Sigmoid colon (tissue), 7 donors: ENCODE data around the gene LIM2. TPM values are rescaled to one million over a fixed set of nuclear protein-coding genes. Genes with fewer than 3 reads are reported as not detected.
A peak's percentile ranks its signal among the peaks of the same experiment; 100 is the strongest.

Experiments used
- DNase-seq: peaks from one replicate; pipeline ENCODE4 v3.0.0-alpha.2; 2019
- H3K27ac ChIP-seq, 4 donors: fragments of 200-600 bp; sonication (generic); one replicate each; pipeline ENCODE4 v1.5.1; 2016 to 2019; ENCODE audit warnings: mild to moderate bottlenecking in 1 of 4
- H3K27me3 ChIP-seq, 3 donors: fragments of 200-600 bp; sonication (generic); one replicate each; pipeline ENCODE4 v1.5.1; 2019; ENCODE audit warnings: mild to moderate bottlenecking in 1 of 3
- H3K36me3 ChIP-seq, 4 donors: fragments of 200-600 bp; sonication (generic); one replicate each; pipeline ENCODE4 v1.5.1; 2016 to 2019
- H3K4me1 ChIP-seq, 4 donors: fragments of 200-600 bp; sonication (generic); one replicate each; pipeline ENCODE4 v1.5.1; 2017 to 2019
- H3K4me3 ChIP-seq, 4 donors: fragments of 200-600 bp; sonication (generic); one replicate each; pipeline ENCODE4 v1.5.1; 2017 to 2019; ENCODE audit warnings: mild to moderate bottlenecking in 2 of 4, moderate library complexity in 1 of 4
- H3K9me3 ChIP-seq, 4 donors: fragments of 200-600 bp in 3 of 4; sonication (generic) in 3 of 4; one replicate each; pipeline versions ENCODE4 v1.5.1 to v1.6.1; 2013 to 2019
- CTCF ChIP-seq, 4 experiments: fragments of 450-650 bp in 3 of 4; fragments of 200-600 bp in 1 of 4; IDR thresholded peaks; one replicate each; pipeline ENCODE4 v1.5.1; 2016 to 2019; ENCODE audit warnings: antibody characterized with exemption in 4 of 4, mild to moderate bottlenecking in 3 of 4, moderate library complexity in 2 of 4
- EP300 ChIP-seq, 4 donors: sonication (generic); formaldehyde crosslinking; IDR thresholded peaks; one replicate each; pipeline ENCODE4 v1.6.1; 2017; ENCODE audit warnings: antibody characterized with exemption in 4 of 4
- POLR2A ChIP-seq, 2 donors: fragments of 450-650 bp; IDR thresholded peaks; one replicate each; pipeline ENCODE4 v1.6.1; 2016; ENCODE audit warnings: antibody characterized with exemption in 2 of 2, mild to moderate bottlenecking in 2 of 2, moderate library complexity in 2 of 2
- POLR2AphosphoS5 ChIP-seq, 4 donors: sonication (generic); formaldehyde crosslinking; IDR thresholded peaks; one replicate each; pipeline ENCODE4 v1.6.1; 2017; ENCODE audit warnings: antibody characterized with exemption in 4 of 4
- WGBS, 2 donors: extraction: QIAGEN DNeasy Blood & Tissue Kit; methylation state at CpG; one replicate each; pipeline ENCODE4 v1.1.7; 2013; 5-methylcytosine and 5-hydroxymethylcytosine counted together
- intact Hi-C: fragments of 100-400 bp; cut with DNase I; formaldehyde crosslinking; loops from one replicate; pipeline ENCODE4 v1.15.1; 2023
- polyA plus RNA-seq, 3 donors: library from polyadenylated mRNA; stranded (reverse); fragments of 200-250 nt; gene quantifications; one replicate each; pipeline ENCODE4 v1.2.3, GENCODE V29; 2013
- total RNA-seq, 4 donors: library from RNA; depleted of rRNA; stranded (reverse); fragments of >200 nt; gene quantifications; one replicate each; pipeline ENCODE4 v1.1.0, GENCODE V29; 2016
- donor health status: healthy with polysubstance abuse.
- donor health status: Bipolar disorder and iron deficiency.
- donor health status: healthy.

Gene LIM2
- total and polyA plus RNA-seq, 7 donors = not detected

DNA sequence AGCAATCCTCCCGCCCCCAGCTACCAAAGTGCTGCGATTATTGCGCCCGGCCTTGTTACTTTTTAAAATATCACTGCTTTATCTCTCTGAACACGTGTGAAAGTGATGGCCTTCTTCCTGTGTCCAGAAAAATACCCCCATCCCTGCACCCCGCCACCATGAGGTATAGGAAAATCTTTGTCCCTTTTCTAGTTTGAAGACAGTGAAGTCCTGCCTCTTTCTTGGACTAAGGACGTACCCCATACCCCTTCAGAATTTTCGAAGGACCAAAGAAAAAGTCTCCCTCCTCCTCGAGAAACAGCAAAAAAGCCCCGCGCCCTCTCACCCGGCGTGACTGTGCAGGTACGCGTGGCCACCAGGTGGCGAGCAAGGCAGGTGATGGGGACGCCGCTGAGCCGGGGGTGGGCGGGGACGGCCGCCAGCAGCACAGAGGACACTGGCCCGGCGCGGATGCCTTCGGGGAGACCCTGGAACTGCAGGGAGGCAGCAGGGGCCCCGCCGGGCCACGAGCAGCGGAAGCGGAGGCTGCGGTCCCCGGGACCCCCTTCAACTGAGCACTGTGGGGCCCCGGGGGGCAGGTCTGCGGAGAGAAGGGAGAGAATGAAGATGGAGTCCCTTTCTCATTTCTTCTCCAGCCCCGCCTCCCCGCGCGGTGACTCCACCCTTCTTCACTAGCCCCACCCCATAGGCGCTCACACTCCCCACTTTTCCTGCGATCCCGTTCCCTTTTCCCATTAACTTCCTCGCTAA, 49.0 kb downstream of the LIM2 start:
- H3K27me3 ChIP-seq = no peaks in the 10 kb centered on the region
- peak overlapping the region; percentile 69 to 92 (median 74) for H3K27ac ChIP-seq
- TF ChIP-seq EP300 (IDR thresholded peaks at IDR 0.05) (no peak), CTCF (IDR thresholded peaks at IDR 0.05) (peak; percentile 77 to 87 (median 80))
- peak; percentile 91 for DNase-seq
- peak overlapping the region; percentile 43 to 64 (median 56) for H3K4me3 ChIP-seq
- WGBS, 2 donors = 3% methylated on average over 43 of the region's 43 CpGs
- intact Hi-C loops = loop anchor here (1.0 to 5.0 kb wide), 4 partner anchors 56 to 549 kb away; partner anchors contain the start of genes ZNF175 and ZNF577
- peaks cover 0 to 25% (median 18%) of the 10 kb centered on the region in 4 donors for H3K4me1 ChIP-seq
- no peaks in the 10 kb centered on the region for H3K9me3 ChIP-seq
- H3K36me3 ChIP-seq = no peaks in the 10 kb centered on the region

DNA sequence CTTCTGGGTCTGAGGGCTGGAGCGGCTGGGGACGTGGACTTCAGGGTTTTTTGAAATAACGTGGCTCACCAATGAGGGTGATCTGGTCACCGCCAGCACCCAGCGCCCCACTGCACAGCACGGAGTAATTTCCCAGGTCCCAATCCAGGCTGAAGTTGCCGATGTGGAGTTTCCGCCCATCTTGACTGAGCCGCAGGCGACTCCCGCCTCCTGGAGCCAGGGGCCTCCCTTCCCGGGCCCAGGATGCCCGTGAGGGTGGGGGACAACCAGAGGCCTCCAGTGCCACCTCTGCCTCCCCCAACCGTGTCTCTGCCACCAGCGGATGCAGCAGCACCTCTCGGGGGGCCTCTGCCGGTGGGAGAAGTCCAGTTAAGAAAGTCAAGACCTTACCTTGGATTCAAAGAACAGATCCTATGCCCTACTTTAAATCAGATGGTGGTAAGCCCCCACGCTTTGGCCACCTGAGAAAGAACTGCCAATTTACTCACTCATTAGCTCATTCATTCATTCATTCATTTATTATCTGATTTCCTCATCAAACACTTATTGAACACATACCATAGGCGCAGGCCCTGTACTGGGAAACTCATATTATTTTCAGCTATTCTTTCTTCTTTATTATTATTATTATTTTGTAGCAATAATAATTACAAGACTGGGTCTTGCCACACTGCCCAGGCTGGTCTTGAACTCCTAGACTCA, 49.8 kb downstream of the LIM2 start:
- no peak overlapping the region for H3K4me3 ChIP-seq

DNA sequence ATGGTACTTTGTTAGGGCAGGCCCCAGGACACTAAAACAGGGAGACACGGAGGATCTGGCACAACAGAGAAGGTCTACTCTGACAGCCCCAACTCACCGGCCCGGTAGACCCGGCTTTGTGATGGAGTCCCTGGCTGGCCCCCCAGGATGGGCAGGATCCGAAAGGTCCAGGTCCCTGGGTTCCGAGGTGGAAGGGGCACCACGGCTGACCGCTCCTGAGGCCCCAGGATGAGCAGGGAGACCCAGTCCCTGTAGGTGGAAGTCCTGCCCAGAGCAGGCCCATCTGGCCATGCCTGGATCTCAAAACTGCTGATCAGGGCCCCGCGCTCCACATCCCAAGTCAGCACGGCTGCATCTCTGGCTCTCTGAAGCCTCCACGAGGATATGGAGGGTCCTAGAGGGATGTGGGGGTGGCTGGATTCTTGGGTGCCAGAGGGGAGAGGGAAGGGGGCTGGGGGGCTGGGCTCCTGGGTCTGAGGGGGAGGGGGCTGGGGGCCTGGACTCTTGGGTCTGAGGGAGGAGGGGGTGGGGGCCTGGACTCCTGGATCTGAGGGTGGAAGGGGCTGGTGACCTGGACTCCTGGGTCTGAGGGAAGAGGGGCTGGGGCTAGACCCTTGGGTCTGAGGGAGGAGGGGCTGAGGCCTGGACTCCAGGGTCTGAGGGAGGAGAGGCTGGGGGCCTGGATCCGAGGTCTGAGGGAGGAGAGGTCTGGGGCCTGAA, 50.5 kb downstream of the LIM2 start:
- no peak overlapping the region for H3K4me3 ChIP-seq
- no peak overlapping the region for H3K27ac ChIP-seq
- 96 to 97% methylated on average over 13 of the region's 13 CpGs for WGBS, 2 donors
- no peak for TF ChIP-seq CTCF (IDR thresholded peaks at IDR 0.05)
- TF ChIP-seq POLR2A (IDR thresholded peaks at IDR 0.05) = no peak
- no peak for TF ChIP-seq POLR2AphosphoS5 (IDR thresholded peaks at IDR 0.05)
- no peak for DNase-seq
- no peaks in the 10 kb centered on the region for H3K9me3 ChIP-seq
- H3K4me1 ChIP-seq = peaks cover 0 to 25% (median 18%) of the 10 kb centered on the region in 4 donors
- no peaks in the 10 kb centered on the region for H3K27me3 ChIP-seq
- H3K36me3 ChIP-seq = no peaks in the 10 kb centered on the region
- intact Hi-C loops = loop anchor here (5.0 kb wide), 2 partner anchors 235 to 550 kb away; partner anchors contain the start of genes ZNF175 and ZNF577

More for the DNA sequence above, 49.8 kb downstream of the LIM2 start:
- no peak for DNase-seq
- H3K27me3 ChIP-seq = no peaks in the 10 kb centered on the region
- H3K4me1 ChIP-seq = peaks cover 0 to 25% (median 18%) of the 10 kb centered on the region in 4 donors
- WGBS, 2 donors = 84 to 88% methylated on average over 19 of the region's 19 CpGs
- H3K9me3 ChIP-seq = no peaks in the 10 kb centered on the region
- H3K36me3 ChIP-seq = no peaks in the 10 kb centered on the region
- intact Hi-C loops = loop anchor here (1.0 to 5.0 kb wide), 4 partner anchors 56 to 549 kb away; partner anchors contain the start of genes ZNF175 and ZNF577
- no peak for TF ChIP-seq POLR2AphosphoS5 (IDR thresholded peaks at IDR 0.05)
- TF ChIP-seq EP300 (IDR thresholded peaks at IDR 0.05) = no peak
- no peak for TF ChIP-seq POLR2A (IDR thresholded peaks at IDR 0.05)
- no peak for TF ChIP-seq CTCF (IDR thresholded peaks at IDR 0.05)
- H3K27ac ChIP-seq = no peak overlapping the region

DNA sequence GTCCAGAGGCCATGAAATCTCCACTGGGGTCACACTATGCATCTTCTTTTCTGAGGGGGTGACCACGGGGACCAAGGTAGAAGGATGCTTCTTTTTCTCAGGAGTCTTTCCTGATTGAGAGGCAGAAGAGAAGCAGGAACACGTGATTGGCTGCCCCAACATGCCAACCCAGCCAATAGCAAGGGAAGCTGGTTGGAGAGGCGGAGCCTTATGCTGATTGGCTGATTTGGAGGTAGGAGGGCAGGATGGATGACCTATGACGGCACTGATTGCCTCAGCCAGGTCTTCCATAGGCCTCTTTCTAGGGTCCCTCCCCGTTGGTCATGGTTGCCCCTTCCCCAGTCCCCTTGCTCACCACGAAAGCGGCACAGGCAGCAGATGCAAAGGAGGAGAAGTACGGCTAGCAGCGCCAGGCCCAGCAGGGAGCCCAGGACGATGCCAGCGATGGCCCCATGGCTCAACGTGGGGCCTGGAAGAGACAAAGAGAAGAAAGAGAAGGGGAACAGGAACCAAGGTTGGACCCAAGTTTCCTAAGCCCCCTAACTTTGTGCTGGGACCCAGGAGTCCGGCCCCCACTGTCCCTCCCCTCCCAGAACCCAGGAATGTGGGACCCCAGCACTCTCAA, 53.8 kb downstream of the LIM2 start:
- H3K27me3 ChIP-seq = peaks cover 2 to 15% (median 13%) of the 10 kb centered on the region in 3 donors
- no peak for DNase-seq
- H3K27ac ChIP-seq = no peak overlapping the region
- 90 to 93% methylated on average over 13 of the region's 13 CpGs for WGBS, 2 donors
- H3K4me3 ChIP-seq = no peak overlapping the region
- peaks cover 0 to 8% (median 6%) of the 10 kb centered on the region in 4 donors for H3K4me1 ChIP-seq
- H3K36me3 ChIP-seq = no peaks in the 10 kb centered on the region
- H3K9me3 ChIP-seq = peaks cover 0 to 4% (median 0%) of the 10 kb centered on the region in 4 donors
- intact Hi-C loops = no loop called here
- TF ChIP-seq POLR2A (IDR thresholded peaks at IDR 0.05) (no peak), CTCF (IDR thresholded peaks at IDR 0.05) (no peak), EP300 (IDR thresholded peaks at IDR 0.05) (no peak), POLR2AphosphoS5 (IDR thresholded peaks at IDR 0.05) (no peak)
